Keratinocyte (primary cell): ENCODE results near the gene PNISR. TPM values are rescaled to one million over a fixed set of nuclear protein-coding genes. Genes with fewer than 3 reads are reported as not detected.
A peak's percentile ranks its signal among the peaks of the same experiment; 100 is the strongest.

ENCODE experiments used
- DNase-seq: peaks from one replicate; pipeline ENCODE4 v3.0.0-alpha.2; 2011; ENCODE audit warnings: low read depth, missing footprints, low spot score
- FAIRE-seq: peaks from 2 replicates; lab custom pipeline; 2011; peaks lifted over from hg19 to GRCh38; lab: Jason Lieb, UNC
- H2AFZ ChIP-seq: 2 replicates; pipeline ENCODE4 v1.6.0; 2012; ENCODE audit warnings: low read length, control low read depth, inconsistent platforms; ENCODE audit not compliant: control insufficient read depth
- H3K27ac ChIP-seq: 2 replicates; pipeline ENCODE4 v1.5.1; 2011; ENCODE audit warnings: low read length; ENCODE audit not compliant: control insufficient read depth, insufficient read depth
- H3K27me3 ChIP-seq: 3 replicates; pipeline ENCODE4 v1.6.0; 2011; ENCODE audit warnings: low read length; ENCODE audit not compliant: control insufficient read depth, insufficient read depth; ENCODE audit errors: extremely low read depth
- H3K36me3 ChIP-seq, 2 experiments: 2 replicates in 1 of 2; 3 replicates in 1 of 2; pipeline ENCODE4 v1.5.1; 2011; ENCODE audit warnings: low read length in 2 of 2, mild to moderate bottlenecking in 1 of 2; ENCODE audit not compliant: control insufficient read depth in 2 of 2, insufficient read depth in 2 of 2; ENCODE audit errors: extremely low read depth in 1 of 2
- H3K4me1 ChIP-seq: 3 replicates; pipeline ENCODE4 v1.5.1; 2011; ENCODE audit warnings: low read length; ENCODE audit not compliant: control insufficient read depth, insufficient read depth; ENCODE audit errors: extremely low read depth
- H3K4me2 ChIP-seq: 3 replicates; pipeline ENCODE4 v1.6.0; 2011; ENCODE audit warnings: low read depth, low read length; ENCODE audit not compliant: control insufficient read depth, insufficient read depth; ENCODE audit errors: extremely low read depth
- H3K4me3 ChIP-seq, 3 experiments: fragments of 200-600 bp in 1 of 3; sonication (generic) in 1 of 3; 2 replicates in 2 of 3; 3 replicates in 1 of 3; pipeline ENCODE4 v1.5.1; 2011 to 2016; ENCODE audit warnings: low read length in 3 of 3, mild to moderate bottlenecking in 3 of 3, control low read depth in 2 of 3, inconsistent platforms in 1 of 3, low read depth in 1 of 3, mixed read lengths in 1 of 3, mixed run types in 1 of 3, moderate library complexity in 1 of 3; ENCODE audit not compliant: control insufficient read depth in 2 of 3, insufficient read depth in 2 of 3; ENCODE audit errors: extremely low read depth in 1 of 3
- H3K79me2 ChIP-seq: 2 replicates; pipeline ENCODE4 v1.6.0; 2012; ENCODE audit warnings: low read length; ENCODE audit not compliant: control insufficient read depth, insufficient read depth
- H3K9ac ChIP-seq: 3 replicates; pipeline ENCODE4 v1.6.0; 2011; ENCODE audit warnings: low read length; ENCODE audit not compliant: control insufficient read depth, insufficient read depth; ENCODE audit errors: extremely low read depth
- H3K9me1 ChIP-seq: 3 replicates; pipeline ENCODE4 v1.6.0; 2011; ENCODE audit warnings: low read length; ENCODE audit not compliant: control insufficient read depth, insufficient read depth; ENCODE audit errors: extremely low read depth
- H3K9me3 ChIP-seq: 2 replicates; pipeline ENCODE4 v1.5.1; 2012; ENCODE audit warnings: low read depth, low read length; ENCODE audit not compliant: control insufficient read depth
- H4K20me1 ChIP-seq: 3 replicates; pipeline ENCODE4 v1.6.0; 2011; ENCODE audit warnings: low read length; ENCODE audit not compliant: control insufficient read depth, insufficient read depth; ENCODE audit errors: extremely low read depth
- CTCF ChIP-seq, 3 experiments: IDR thresholded peaks in 1 of 3; conservative IDR thresholded peaks in 1 of 3; optimal IDR thresholded peaks in 1 of 3; 2 replicates in 2 of 3; 3 replicates in 1 of 3; pipeline versions ENCODE3 to v1.5.1; 2011; ENCODE audit warnings: low read length in 3 of 3, mild to moderate bottlenecking in 3 of 3, moderate library complexity in 2 of 3, control low read depth in 1 of 3, inconsistent platforms in 1 of 3; ENCODE audit not compliant: insufficient read depth in 2 of 3; ENCODE audit errors: extremely low read depth in 1 of 3
- EZH2 ChIP-seq: IDR thresholded peaks from one replicate; pipeline ENCODE4 v1.6.1; 2012; ENCODE audit warnings: inconsistent platforms, mild to moderate bottlenecking, low read length, moderate library complexity
- dilution Hi-C: fragments of 300-500 bp; cut with MboI; formaldehyde crosslinking; loops from one replicate; pipeline ENCODE4 v1.7.0; 2020; ENCODE audit warnings: low sequenced_read_pairs; ENCODE audit not compliant: extremely low pct_ligation_motif_present
- polyA plus RNA-seq, 5 experiments: library from polyadenylated mRNA; depleted of rRNA in 3 of 5; stranded (reverse) in 3 of 5; stranded (forward) in 1 of 5; unstranded in 1 of 5; fragments of >200 nt; gene quantifications; 1 replicate in 1 of 5; 2 replicates in 3 of 5; 3 replicates in 1 of 5; pipeline versions ENCODE4 v1.2.1 to v1.2.3, GENCODE V29; 2011 to 2012; ENCODE audit warnings: missing spikeins in 2 of 5, low read depth in 1 of 5, low replicate concordance in 1 of 5

PNISR gene
- polyA plus RNA-seq, 1 donor (not counting 4 experiments of a cell fraction or from before 2014, with no cell fraction given): 60.5 TPM

- peak; percentile 48 for FAIRE-seq
- peak within 1 kb of the TSS; percentile 96 for H3K4me2 ChIP-seq
These were observed 75.7 kb downstream of the PNISR start, which contains the start of gene FAXC for GRCh38 chr6:99349171-99350141. TSS of gene FAXC (minus strand) at chr6:99349674. CDS start at chr6:99349372, 302 bp downstream.

GRCh38 chr6:99348288-99349170 is 76.6 kb downstream of the PNISR start:
- H3K9ac ChIP-seq: peak overlapping the region; percentile 69
- H3K27ac ChIP-seq: no peak overlapping the region
- no peaks in the 10 kb centered on the region for H3K9me3 ChIP-seq
- dilution Hi-C loops: no loop called here
- H3K36me3 ChIP-seq: no peaks in the 10 kb centered on the region
- H3K4me2 ChIP-seq: peak overlapping the region; percentile 96
- TF ChIP-seq CTCF (optimal IDR thresholded peaks at IDR 0.05 in 1 of 3, IDR thresholded peaks at IDR 0.05 in 1 of 3, conservative IDR thresholded peaks at IDR 0.05 in 1 of 3; ENCODE audit: extremely low read depth in 1 of 3, insufficient read depth in 2 of 3, low read length in 3 of 3) (no peak), EZH2 (no peak)
- no peak for FAIRE-seq
- H3K4me3 ChIP-seq: peak overlapping the region; percentile 51 to 63 (median 59)
- no peaks in the 10 kb centered on the region for H4K20me1 ChIP-seq
- H3K4me1 ChIP-seq: peaks cover 22% of the 10 kb centered on the region
- H2AFZ ChIP-seq: peak overlapping the region; percentile 68
- no peaks in the 10 kb centered on the region for H3K79me2 ChIP-seq
- H3K9me1 ChIP-seq: no peaks in the 10 kb centered on the region
- peaks cover 3% of the 10 kb centered on the region for H3K27me3 ChIP-seq
- no peak for DNase-seq

More at GRCh38 chr6:99349171-99350141, 75.7 kb downstream of the PNISR start, which contains the start of gene FAXC:
- dilution Hi-C loops: no loop called here
- Histone ChIP-seq H3K36me3 (no peaks in the 10 kb centered on the region), H3K79me2 (no peaks in the 10 kb centered on the region), H2AFZ (peak within 1 kb of the TSS; percentile 87), H3K27ac (peak within 1 kb of the TSS; percentile 20), H3K4me3 (peak within 1 kb of the TSS; percentile 51 to 81 (median 79)), H3K27me3 (peaks cover 3% of the 10 kb centered on the region), H3K4me1 (peaks cover 13% of the 10 kb centered on the region), H3K9me3 (no peaks in the 10 kb centered on the region), H4K20me1 (no peaks in the 10 kb centered on the region), H3K9me1 (no peaks in the 10 kb centered on the region), H3K9ac (peak within 1 kb of the TSS; percentile 69)
- TF ChIP-seq CTCF (optimal IDR thresholded peaks at IDR 0.05 in 1 of 3, IDR thresholded peaks at IDR 0.05 in 1 of 3, conservative IDR thresholded peaks at IDR 0.05 in 1 of 3; ENCODE audit: extremely low read depth in 1 of 3, insufficient read depth in 2 of 3, low read length in 3 of 3) (peak in 2 of 3 experiments; percentile 19 to 45), EZH2 (no peak)
- DNase-seq: no peak

Other genes with a start within 250 kb of the PNISR start
- 4.0 to 8.3 TPM (median 8.0 TPM) in 3 replicates for gene FAXC, start 75.6 kb downstream of the PNISR start, polyA plus RNA-seq
- 9.9 to 21.2 TPM (median 14.7 TPM) in 3 replicates for gene COQ3, start 31.1 kb downstream of the PNISR start, polyA plus RNA-seq
- 9.0 to 11.3 TPM (median 10.0 TPM) in 3 replicates for gene USP45, start 90.1 kb upstream of the PNISR start, polyA plus RNA-seq
- 52.8 to 103 TPM (median 61.7 TPM) in 3 replicates for gene CCNC, start 143.4 kb upstream of the PNISR start, polyA plus RNA-seq
- gene PRDM13, start 181.5 kb upstream of the PNISR start, polyA plus RNA-seq: not detected in 3 replicates